Stimulated activated CD4-positive, alpha-beta T cell treated with anti-CD3 and anti-CD28 coated beads, Interleukin-2, amount 100 ng/mL, for 24 hours (primary cell): ENCODE measurements around the gene SIMC1.
A peak's percentile ranks its signal among the peaks of the same experiment; 100 is the strongest.
"Not testable (repeated sequence)": the region's sequence is repeated elsewhere in the genome, so short reads cannot be mapped to it uniquely, and the experiment has no call there.

Experiments
- DNase-seq, 2 donors: peaks; one replicate each; pipeline ENCODE4 v3.0.0-alpha.2; 2020

The SIMC1 gene

DNA sequence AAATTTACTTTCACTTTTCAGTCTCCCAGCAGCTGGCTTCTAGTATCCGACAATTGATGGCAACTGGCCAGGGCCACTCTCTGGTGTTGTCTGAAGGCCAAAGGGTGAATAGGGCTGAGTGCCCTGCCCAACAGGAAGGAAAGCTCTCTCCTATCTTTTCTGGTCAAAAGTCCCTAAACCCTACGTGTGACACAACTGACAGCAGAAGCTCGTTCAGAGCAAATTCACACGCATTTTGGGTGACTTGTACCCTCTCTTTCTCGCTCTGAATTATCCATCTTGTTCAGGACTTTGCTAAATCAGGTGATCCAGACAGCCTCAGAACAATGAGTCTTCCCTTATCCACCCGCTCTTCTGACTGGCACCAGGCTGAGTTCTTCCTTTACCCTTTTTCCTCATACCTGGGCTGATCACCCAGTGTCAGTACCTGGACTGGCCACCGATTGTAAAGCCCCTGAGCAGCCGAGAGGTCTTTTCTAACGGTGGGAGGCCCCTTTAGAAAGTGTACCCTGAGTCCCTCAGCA lies 21.8 kb upstream of the SIMC1 start:
- not testable (repeated sequence) for DNase-seq

GRCh38 chr5:176217188-176217729 lies 21.0 kb upstream of the SIMC1 start:
- DNase-seq, result not testable (repeated sequence)

DNA sequence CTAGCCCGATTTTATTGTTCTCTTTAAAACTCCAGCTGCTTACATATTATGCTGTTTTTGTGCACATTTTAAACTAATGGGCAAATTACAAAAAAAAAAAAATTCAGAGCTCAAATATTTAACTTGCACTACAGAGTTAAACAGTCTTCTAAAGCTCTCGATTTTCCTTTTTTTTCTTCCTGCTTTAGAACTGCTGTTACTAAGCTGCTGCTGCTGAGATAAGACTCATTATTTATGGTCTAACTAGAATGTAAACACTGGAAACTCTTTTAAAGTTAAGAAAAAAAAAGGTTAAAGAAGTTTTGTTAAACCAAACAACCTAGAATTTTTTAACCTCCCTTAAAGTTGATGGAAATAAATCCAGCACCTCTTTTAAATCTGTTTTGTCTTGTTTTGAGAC lies 20.5 kb upstream of the SIMC1 start:
- not testable (repeated sequence) for DNase-seq

GRCh38 chr5:176222006-176222405 lies 16.2 kb upstream of the SIMC1 start:
- DNase-seq, result not testable (repeated sequence)

DNA sequence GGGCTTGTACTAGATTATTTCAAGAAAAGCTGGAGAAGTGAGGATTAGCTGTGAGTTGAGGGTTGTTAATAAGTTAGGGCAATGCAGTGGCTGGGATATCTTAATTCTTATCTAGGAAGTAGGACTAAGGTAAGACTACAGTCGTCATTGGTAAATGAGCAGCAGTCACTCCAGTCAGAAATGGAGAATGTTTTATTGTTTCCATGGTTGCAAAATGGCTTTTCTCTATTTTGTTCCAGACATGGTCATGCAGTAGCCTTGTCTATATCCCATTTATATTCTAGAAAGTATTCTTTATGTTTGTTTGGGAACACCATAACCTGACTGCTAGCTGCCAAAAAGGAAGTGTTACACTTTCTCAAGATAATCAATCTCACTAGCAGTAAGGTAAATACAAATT lies 9.9 kb upstream of the SIMC1 start:
- not testable (repeated sequence) for DNase-seq

DNA sequence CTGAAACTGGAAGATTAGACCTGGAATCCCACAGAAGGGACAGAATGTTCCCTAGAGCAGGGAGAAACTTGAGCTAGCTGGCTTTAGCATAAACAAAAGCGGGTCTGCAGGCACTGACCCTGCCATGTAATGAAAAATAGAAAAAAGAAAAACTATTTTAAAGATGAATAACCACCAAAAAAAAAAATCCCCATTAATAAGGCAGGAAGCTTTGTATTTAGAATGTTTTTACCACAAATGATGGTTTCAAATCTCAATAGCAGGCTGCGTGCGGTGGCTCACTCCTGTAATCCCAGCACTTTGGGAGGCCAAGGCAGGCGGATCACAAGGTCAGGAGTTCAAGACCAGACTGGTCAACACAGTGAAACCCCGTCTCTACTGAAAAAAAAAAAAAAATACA lies 5.0 kb upstream of the SIMC1 start:
- DNase-seq, result not testable (repeated sequence)

DNA sequence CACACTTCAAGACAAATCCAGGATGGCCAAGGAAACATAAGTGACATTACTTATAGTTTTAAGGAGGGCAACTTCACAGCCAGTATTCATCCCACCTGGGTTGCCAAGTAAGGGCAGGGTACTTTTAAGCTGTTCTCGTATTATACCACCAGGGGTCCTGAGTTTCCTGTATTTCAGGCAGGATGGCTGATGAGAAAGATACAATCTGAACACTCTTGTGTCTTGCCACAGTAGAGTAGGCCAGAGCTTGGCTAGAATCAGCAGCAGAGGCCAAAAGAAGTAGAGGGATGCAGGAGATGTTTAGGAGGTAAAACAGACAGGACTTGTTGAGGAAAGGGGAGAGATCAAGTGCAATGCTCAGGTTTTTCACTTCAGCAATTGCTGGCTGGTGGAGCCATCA lies 3.1 kb upstream of the SIMC1 start:
- DNase-seq, result peak in 1 of 2 donors; percentile 21

GRCh38 chr5:176238645-176239283 lies 540 bp downstream of the SIMC1 start:
- DNase-seq, result not testable (repeated sequence)

DNA sequence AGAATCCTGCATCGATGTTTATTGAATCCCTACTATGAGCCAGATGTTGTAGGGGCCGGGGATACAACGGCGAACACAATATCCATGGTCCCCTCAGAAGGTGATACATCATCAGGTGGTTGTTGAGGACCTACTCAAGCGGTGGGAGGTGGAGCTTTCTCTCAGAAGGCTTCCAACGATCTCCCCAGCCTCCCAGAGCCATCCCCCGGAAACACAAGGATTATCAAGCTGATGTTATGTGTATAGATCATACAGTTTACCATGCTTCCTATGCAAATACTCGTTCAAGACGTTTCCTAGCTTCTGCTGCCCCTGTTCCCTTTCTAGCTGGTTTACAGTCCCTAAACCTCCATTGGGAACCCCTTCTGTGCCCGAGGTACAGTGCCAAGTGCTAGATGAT lies 1.1 kb downstream of the SIMC1 start:
- DNase-seq, result not testable (repeated sequence)

GRCh38 chr5:176244318-176244717 lies 6.1 kb downstream of the SIMC1 start:
- DNase-seq, result not testable (repeated sequence)

DNA sequence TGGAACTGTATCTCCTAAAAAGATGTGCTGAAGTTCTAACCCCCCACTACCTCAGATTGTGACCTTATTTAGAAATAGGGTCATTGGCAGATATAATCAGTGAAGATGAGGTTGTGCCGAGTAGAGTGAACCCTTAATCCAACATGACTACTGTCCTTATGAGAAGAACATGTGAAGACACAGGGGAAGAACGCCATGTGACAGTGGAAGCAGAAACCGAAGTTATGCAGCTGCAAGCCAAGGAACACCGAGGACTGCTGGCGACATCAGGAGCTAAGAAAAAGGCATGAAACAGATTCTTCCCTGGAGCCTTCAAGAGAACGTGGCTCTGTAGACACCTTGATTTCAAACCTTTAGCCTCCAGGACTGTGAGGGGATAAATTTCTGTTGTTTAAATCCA lies 6.8 kb downstream of the SIMC1 start:
- DNase-seq, result not testable (repeated sequence)

DNA sequence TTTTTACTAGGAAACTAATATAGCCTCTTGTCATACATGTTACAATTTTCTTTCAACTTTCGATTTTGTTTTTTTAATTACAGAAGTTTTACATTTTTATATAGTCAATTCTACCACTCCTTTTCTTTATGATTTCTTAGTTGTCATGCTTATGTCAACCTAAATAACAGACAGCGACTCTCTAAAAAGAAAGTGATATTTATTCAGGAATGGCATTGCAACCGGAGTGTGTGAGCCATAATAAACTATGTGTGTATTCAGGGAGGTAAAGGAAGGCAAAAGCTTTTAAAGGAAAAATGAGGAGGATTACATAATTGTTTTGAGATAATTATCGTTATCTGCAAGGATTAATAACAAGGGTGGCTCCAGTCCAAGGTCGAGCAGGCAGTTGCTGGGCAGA lies 7.3 kb downstream of the SIMC1 start:
- not testable (repeated sequence) for DNase-seq

GRCh38 chr5:176250691-176251090 lies 12.5 kb downstream of the SIMC1 start:
- DNase-seq, result not testable (repeated sequence)

- DNase-seq, result not testable (repeated sequence)
Measured at GRCh38 chr5:176252171-176252570, 13.9 kb downstream of the SIMC1 start.

- not testable (repeated sequence) for DNase-seq
Measured at GRCh38 chr5:176253370-176254065, 15.3 kb downstream of the SIMC1 start.

DNA sequence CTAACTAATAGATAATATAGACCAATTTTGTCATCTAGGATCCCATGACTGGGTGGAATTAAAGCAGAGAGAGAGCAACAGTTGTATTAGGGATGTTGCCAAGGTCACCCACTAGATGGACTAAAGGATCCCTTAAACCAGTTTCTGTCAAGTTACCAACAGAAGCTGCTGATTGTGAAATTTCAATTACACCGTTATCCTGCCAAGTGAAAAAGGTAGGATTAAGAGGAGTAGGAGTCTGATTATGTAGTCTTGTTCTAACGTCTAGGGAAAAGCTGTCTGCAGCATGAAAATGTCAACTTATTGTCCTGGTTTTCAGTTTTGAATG lies 15.8 kb downstream of the SIMC1 start:
- DNase-seq, result not testable (repeated sequence)

DNA sequence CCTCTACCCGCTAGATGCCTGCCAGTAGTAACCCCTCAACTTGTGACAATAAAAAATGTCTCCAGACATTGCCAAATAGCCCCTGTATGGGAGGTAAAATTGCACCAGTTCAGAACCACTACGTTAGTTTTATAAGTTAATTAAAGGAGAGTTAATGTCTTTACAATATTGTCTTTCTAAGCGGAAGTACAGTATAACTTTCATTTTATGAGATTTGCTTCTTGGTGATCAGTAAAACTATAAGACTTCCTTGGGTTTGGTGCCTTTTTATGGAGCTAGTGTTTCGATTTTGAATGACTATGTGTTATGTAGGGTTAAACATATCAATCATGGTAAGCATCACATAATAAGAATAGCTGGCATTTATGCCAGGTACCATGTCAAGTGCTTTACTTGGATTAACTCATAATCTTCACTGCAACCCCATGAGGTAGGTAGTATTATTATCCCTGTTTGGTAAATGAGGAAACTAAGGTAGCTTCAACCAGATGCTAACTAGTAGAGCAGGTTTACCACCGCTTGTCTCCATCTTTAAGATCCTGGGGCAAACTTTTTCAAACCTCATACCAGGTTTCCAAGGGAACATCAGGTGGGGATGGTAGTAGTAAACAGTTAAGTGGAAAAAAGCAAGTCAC lies 19.8 kb downstream of the SIMC1 start:
- DNase-seq, result not testable (repeated sequence)

DNA sequence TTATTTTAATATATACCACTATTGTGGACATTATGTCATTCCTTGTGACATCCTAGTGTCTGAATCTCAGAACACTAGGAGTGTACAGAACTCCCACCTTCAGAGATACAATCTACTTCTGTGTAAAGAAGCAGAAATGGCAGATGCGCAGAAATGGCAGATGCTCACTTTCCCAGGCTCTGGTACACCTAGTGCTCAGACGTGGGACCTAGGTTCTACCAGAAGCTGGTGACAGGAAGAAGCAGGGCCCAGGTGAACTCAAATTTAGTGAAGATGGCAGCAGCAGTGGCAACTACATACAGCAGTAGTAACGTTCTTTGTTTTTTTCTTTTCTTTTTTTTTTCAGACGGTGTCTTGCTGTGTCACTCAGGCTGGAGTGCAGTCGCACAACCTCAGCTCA lies 22.5 kb downstream of the SIMC1 start:
- not testable (repeated sequence) for DNase-seq

DNA sequence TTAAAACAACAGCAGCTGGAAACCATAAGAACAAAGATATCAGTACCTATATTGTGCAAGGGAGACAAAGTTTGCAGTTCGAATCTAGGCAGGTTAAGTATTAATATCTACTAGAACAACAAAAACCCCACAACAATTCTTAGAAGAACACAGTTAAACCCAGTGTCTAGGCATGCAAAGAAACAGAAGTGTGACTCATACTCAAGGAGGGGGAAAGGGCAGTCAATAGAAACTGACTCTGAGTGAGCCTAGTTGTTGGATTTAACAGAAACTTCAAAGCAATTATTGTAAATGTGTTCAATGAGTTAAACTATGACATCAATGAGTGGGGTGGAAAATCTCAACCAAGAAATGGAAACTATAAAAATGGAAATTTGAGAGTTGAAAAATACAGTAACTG lies 28.2 kb downstream of the SIMC1 start:
- DNase-seq, result not testable (repeated sequence)

GRCh38 chr5:176289018-176289417 lies 50.8 kb downstream of the SIMC1 start:
- DNase-seq, result not testable (repeated sequence)

- DNase-seq, result not testable (repeated sequence)
Measured at GRCh38 chr5:176290057-176290840, 52.0 kb downstream of the SIMC1 start.

DNA sequence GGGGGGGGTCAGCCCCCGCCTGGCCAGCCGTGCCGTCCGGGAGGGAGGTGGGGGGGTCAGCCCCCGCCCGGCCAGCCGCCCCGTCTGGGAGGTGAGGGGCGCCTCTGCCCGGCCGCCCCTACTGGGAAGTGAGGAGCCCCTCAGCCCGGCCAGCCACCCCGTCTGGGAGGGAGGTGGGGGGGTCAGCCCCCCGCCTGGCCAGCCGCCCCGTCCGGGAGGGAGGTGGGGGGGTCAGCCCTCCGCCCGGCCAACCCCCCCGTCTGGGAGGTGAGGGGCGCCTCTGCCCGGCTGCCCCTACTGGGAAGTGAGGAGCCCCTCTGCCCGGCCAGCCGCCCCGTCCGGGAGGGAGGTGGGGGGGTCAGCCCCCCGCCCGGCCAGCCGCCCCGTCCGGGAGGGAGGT lies 67.1 kb downstream of the SIMC1 start:
- DNase-seq, result not testable (repeated sequence)
